H1 (cell line): ENCODE data around the gene NUDT19. TPM values are rescaled to one million over a fixed set of nuclear protein-coding genes. Genes with fewer than 3 reads are reported as not detected.

ENCODE experiments used
- CTCF ChIA-PET: fragments of 300-600 bp; sonication (Branson Sonifier 250); formaldehyde crosslinking; loops from one replicate; lab custom pipeline; 2021; ENCODE audit not compliant: partially characterized antibody; lab: Charles Lee
- POLR2A ChIA-PET: fragments of 300-600 bp; sonication (Branson Sonifier 250); formaldehyde crosslinking; loops from one replicate; lab custom pipeline; 2021; ENCODE audit warnings: inconsistent platforms; ENCODE audit not compliant: partially characterized antibody; lab: Charles Lee
- DNase-seq, 2 experiments: peaks; one replicate each; pipeline versions ENCODE4 v3.0.0 to v3.0.0-alpha.2; 2010 to 2022; ENCODE audit warnings: low spot score in 2 of 2, low read depth in 1 of 2, mixed read lengths in 1 of 2
- FAIRE-seq: peaks from 2 replicates; lab custom pipeline; 2011; peaks lifted over from hg19 to GRCh38; lab: Jason Lieb, UNC
- H2AFZ ChIP-seq: 2 replicates; pipeline ENCODE4 v1.8.1; 2012; ENCODE audit warnings: low read length, inconsistent platforms
- H2AK5ac ChIP-seq: 2 replicates; pipeline ENCODE4 v1.6.1; 2013; ENCODE audit warnings: low read depth, low read length
- H2BK120ac ChIP-seq: replicated peaks from 2 replicates; pipeline ENCODE3; 2013; ENCODE audit warnings: low read depth, low read length, inconsistent platforms
- H2BK12ac ChIP-seq: 2 replicates; pipeline ENCODE4 v1.6.1; 2013; ENCODE audit warnings: low read depth, low read length
- H2BK15ac ChIP-seq: 2 replicates; pipeline ENCODE4 v1.6.1; 2013; ENCODE audit warnings: low read length
- H2BK20ac ChIP-seq: 2 replicates; pipeline ENCODE4 v1.6.1; 2013; ENCODE audit warnings: low read length
- H2BK5ac ChIP-seq: 2 replicates; pipeline ENCODE4 v1.6.1; 2013; ENCODE audit warnings: low read depth, low read length
- H3K14ac ChIP-seq: 2 replicates; pipeline ENCODE4 v1.6.1; 2013; ENCODE audit warnings: inconsistent platforms; ENCODE audit not compliant: insufficient read length
- H3K18ac ChIP-seq: 2 replicates; pipeline ENCODE4 v1.6.1; 2013; ENCODE audit warnings: low read length; ENCODE audit errors: extremely low read depth
- H3K23ac ChIP-seq: 2 replicates; pipeline ENCODE4 v1.6.1; 2013; ENCODE audit warnings: inconsistent platforms; ENCODE audit not compliant: insufficient read length
- H3K23me2 ChIP-seq: 2 replicates; pipeline ENCODE4 v1.6.1; 2013; ENCODE audit warnings: low read depth, low read length
- H3K27ac ChIP-seq: 2 replicates; pipeline ENCODE4 v1.6.1; 2011; ENCODE audit warnings: low read depth, low read length, inconsistent platforms
- H3K27me3 ChIP-seq, 4 experiments: replicated peaks in 1 of 4; 1 replicate in 1 of 4; 2 replicates in 3 of 4; pipeline versions ENCODE4 v1.6.1 to v1.8.1; 2011 to 2013; ENCODE audit warnings: low read length in 3 of 4, mild to moderate bottlenecking in 3 of 4, inconsistent platforms in 2 of 4, mixed read lengths in 2 of 4, moderate library complexity in 1 of 4; ENCODE audit not compliant: control insufficient read depth in 3 of 4, insufficient read depth in 3 of 4; ENCODE audit errors: extremely low read depth in 1 of 4
- H3K36me3 ChIP-seq, 4 experiments: 2 replicates each; pipeline versions ENCODE4 v1.6.1 to v1.8.1; 2011 to 2013; ENCODE audit warnings: mild to moderate bottlenecking in 4 of 4, low read length in 3 of 4, moderate library complexity in 2 of 4, control low read depth in 1 of 4, inconsistent platforms in 1 of 4; ENCODE audit not compliant: insufficient read depth in 4 of 4, control insufficient read depth in 2 of 4
- H3K4ac ChIP-seq: replicated peaks from 2 replicates; pipeline ENCODE3; 2013; ENCODE audit warnings: low read length, low read depth, mixed read lengths, inconsistent platforms; ENCODE audit not compliant: insufficient read length
- H3K4me1 ChIP-seq, 4 experiments: replicated peaks in 1 of 4; 1 replicate in 1 of 4; 2 replicates in 3 of 4; pipeline versions ENCODE4 v1.6.1 to v1.8.1; 2011 to 2013; ENCODE audit warnings: low read length in 3 of 4, inconsistent platforms in 2 of 4, mixed read lengths in 1 of 4; ENCODE audit not compliant: insufficient read depth in 4 of 4, control insufficient read depth in 3 of 4
- H3K4me2 ChIP-seq, 2 experiments: 2 replicates each; pipeline versions ENCODE4 v1.6.1 to v1.8.1; 2011 to 2013; ENCODE audit warnings: low read depth in 2 of 2, low read length in 2 of 2, control low read depth in 1 of 2, inconsistent platforms in 1 of 2, mild to moderate bottlenecking in 1 of 2; ENCODE audit not compliant: insufficient read depth in 1 of 2
- H3K4me3 ChIP-seq, 4 experiments: fragments of 200-600, 300-600 bp in 1 of 4; sonication (generic), shearing (Covaris generic), sonication (Bioruptor Twin) in 1 of 4; 2 replicates each; pipeline versions ENCODE4 v1.5.1 to v1.8.1; 2011 to 2016; ENCODE audit warnings: low read length in 4 of 4, low read depth in 3 of 4, control low read depth in 2 of 4, inconsistent platforms in 2 of 4, mild to moderate bottlenecking in 2 of 4, mixed read lengths in 1 of 4, moderate library complexity in 1 of 4; ENCODE audit not compliant: insufficient read depth in 2 of 4; ENCODE audit errors: extremely low read depth in 1 of 4
- H3K56ac ChIP-seq: replicated peaks from 2 replicates; pipeline ENCODE3; 2013; ENCODE audit warnings: low read depth, mild to moderate bottlenecking, mixed read lengths, low read length, inconsistent platforms; ENCODE audit not compliant: insufficient read length
- H3K79me1 ChIP-seq: 2 replicates; pipeline ENCODE4 v1.6.1; 2013; ENCODE audit warnings: low read depth, low read length, control low read depth
- H3K79me2 ChIP-seq, 2 experiments: 2 replicates each; pipeline versions ENCODE4 v1.6.1 to v1.8.1; 2012 to 2013; ENCODE audit warnings: low read length in 2 of 2, mild to moderate bottlenecking in 2 of 2, inconsistent platforms in 1 of 2; ENCODE audit not compliant: insufficient read depth in 2 of 2, control insufficient read depth in 1 of 2
- H3K9ac ChIP-seq, 4 experiments: replicated peaks in 1 of 4; 1 replicate in 1 of 4; 2 replicates in 3 of 4; pipeline versions ENCODE4 v1.6.1 to v1.8.1; 2011 to 2013; ENCODE audit warnings: low read depth in 3 of 4, low read length in 3 of 4, control low read depth in 2 of 4, mild to moderate bottlenecking in 2 of 4, moderate library complexity in 2 of 4, inconsistent platforms in 1 of 4; ENCODE audit errors: extremely low read depth in 1 of 4
- H3K9me3 ChIP-seq, 2 experiments: 2 replicates each; pipeline versions ENCODE4 v1.6.1 to v1.8.1; 2012 to 2013; ENCODE audit warnings: mild to moderate bottlenecking in 2 of 2, moderate library complexity in 2 of 2, control low read depth in 1 of 2, inconsistent platforms in 1 of 2, low read depth in 1 of 2, low read length in 1 of 2, mixed read lengths in 1 of 2; ENCODE audit not compliant: insufficient read depth in 2 of 2
- H4K20me1 ChIP-seq, 2 experiments: replicated peaks in 1 of 2; 2 replicates each; pipeline versions ENCODE3 to v1.8.1; 2011 to 2013; ENCODE audit warnings: inconsistent platforms in 2 of 2, low read length in 2 of 2, mild to moderate bottlenecking in 1 of 2; ENCODE audit not compliant: insufficient read depth in 2 of 2, control insufficient read depth in 1 of 2
- H4K5ac ChIP-seq: 2 replicates; pipeline ENCODE4 v1.6.1; 2013; ENCODE audit warnings: low read length, low read depth, mixed read lengths, inconsistent platforms; ENCODE audit not compliant: insufficient read length
- H4K8ac ChIP-seq: 2 replicates; pipeline ENCODE4 v1.8.0; 2013; ENCODE audit warnings: mild to moderate bottlenecking, moderate library complexity, low read length, inconsistent platforms; ENCODE audit not compliant: insufficient read depth; ENCODE audit errors: extremely low read depth
- H4K91ac ChIP-seq: replicated peaks from 2 replicates; pipeline ENCODE3; 2013; ENCODE audit warnings: low read length, mixed read lengths, inconsistent platforms; ENCODE audit not compliant: insufficient read length
- FOSL1 ChIP-seq: IDR thresholded peaks from 2 replicates; pipeline ENCODE4 v1.6.1; 2011; ENCODE audit warnings: mild to moderate bottlenecking, low read depth, low read length, moderate library complexity; ENCODE audit not compliant: insufficient read depth
- KDM1A ChIP-seq: fragments of 200-600, 300-600 bp; sonication (generic); IDR thresholded peaks from 2 replicates; pipeline ENCODE4 v1.7.1; 2016; ENCODE audit warnings: mild to moderate bottlenecking, low read length, borderline replicate concordance
- RFX5 ChIP-seq: IDR thresholded peaks from 2 replicates; pipeline ENCODE4 v1.6.1; 2011; ENCODE audit warnings: low read depth, low read length, improper control_type of control experiment, borderline replicate concordance
- TEAD4 ChIP-seq: IDR thresholded peaks from 2 replicates; pipeline ENCODE4 v1.6.1; 2012; ENCODE audit warnings: low read depth, low read length, inconsistent platforms, mixed read lengths
- WGBS, 2 experiments: shearing (Covaris generic) in 1 of 2; methylation state at CpG; one replicate each; pipeline versions ENCODE4 v1.1.6 to v1.1.7; 2013 to 2015; ENCODE audit warnings: low lambda C conversion rate in 2 of 2, mixed read lengths in 2 of 2, inconsistent platforms in 1 of 2, low coverage in 1 of 2, missing lambda C conversion rate in 1 of 2; ENCODE audit not compliant: insufficient replicate concordance in 2 of 2, insufficient coverage in 1 of 2, insufficient read length in 1 of 2; ENCODE audit errors: extremely low coverage in 1 of 2, missing lambda C conversion rate in 1 of 2; 5-methylcytosine and 5-hydroxymethylcytosine counted together
- polyA plus RNA-seq, 7 experiments: library from polyadenylated mRNA; depleted of rRNA in 3 of 7; stranded (reverse) in 5 of 7; unstranded in 2 of 7; fragments of >200 nt in 5 of 7; fragments of 200-250 nt in 2 of 7; gene quantifications; 1 replicate in 5 of 7; 2 replicates in 1 of 7; 4 replicates in 1 of 7; pipeline versions ENCODE4 v1.2.1 to v1.2.3, GENCODE V29; 2011 to 2013; ENCODE audit warnings: missing spikeins in 2 of 7, mixed read lengths in 2 of 7
- total RNA-seq: library from RNA; stranded (reverse); fragmentation: NEBNext Ultra II Directional; extraction: Animal tissue kit (Norgen Biotek cat#: 25700); gene quantifications from 2 replicates; pipeline ENCODE4 v1.2.1, GENCODE V29; 2021
- TF ChIP-seq, protein P1 (sequence below): IDR thresholded peaks from 2 replicates; pipeline ENCODE4 v1.6.1; 2012; ENCODE audit warnings: inconsistent platforms

Gene NUDT19
- total and polyA plus RNA-seq, 2 of the 8 experiments (the other 6 are each of a cell fraction or from before 2014, with no cell fraction given), result 2.0 to 3.3 TPM

DNA sequence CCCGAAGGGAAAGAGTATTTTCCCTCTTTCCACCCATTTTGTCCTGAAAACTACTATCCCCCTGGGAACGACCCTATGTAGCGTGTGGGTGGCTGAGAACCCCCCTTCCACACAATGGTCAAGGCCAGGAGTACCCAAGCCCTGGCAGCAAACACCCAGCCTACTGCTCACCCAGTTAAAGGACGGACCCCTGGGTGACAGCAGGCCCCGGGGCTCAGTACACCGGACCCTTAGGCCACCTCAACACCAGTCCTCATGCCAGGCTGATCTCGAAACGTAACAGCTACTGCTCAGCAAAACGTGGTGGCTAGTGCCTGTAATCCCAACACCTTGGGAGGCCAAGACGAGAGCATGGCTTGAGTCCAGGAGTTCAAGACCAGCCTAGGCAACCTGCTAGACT lies 18.0 kb upstream of the NUDT19 start:
- H3K23me2 ChIP-seq, result peaks cover 14% of the 10 kb centered on the region; the same call in 1 of the 2 replicates

More for the DNA sequence above, 18.0 kb upstream of the NUDT19 start:
- Histone ChIP-seq H3K27ac (no peak overlapping the region), H2AFZ (no peak overlapping the region), H3K23ac (no peak overlapping the region), H3K18ac (no peak overlapping the region), H2BK12ac (no peak overlapping the region), H4K8ac (no peak overlapping the region), H3K9ac (no peak overlapping the region), H2AK5ac (no peak overlapping the region), H3K36me3 (peaks cover 0 to 6% (median 0%) of the 10 kb centered on the region in 4 experiments; a peak in 1 of 8 replicates), H2BK20ac (no peak overlapping the region), H3K4ac (no peak overlapping the region), H3K4me1 (peaks cover 8 to 16% (median 11%) of the 10 kb centered on the region in 4 experiments; a peak in 6 of 7 replicates), H2BK120ac (no peak overlapping the region), H3K9me3 (no peaks in the 10 kb centered on the region; a peak in 1 of 4 replicates), H3K14ac (no peak overlapping the region), H3K4me2 (peak overlapping the region; percentile 7 to 91; a peak in 3 of 4 replicates), H3K79me1 (peaks cover 20% of the 10 kb centered on the region), H4K20me1 (peaks cover 10 to 21% of the 10 kb centered on the region in 2 experiments), H3K56ac (no peak overlapping the region), H3K27me3 (peaks cover 20 to 30% (median 26%) of the 10 kb centered on the region in 4 experiments), H2BK15ac (no peak overlapping the region), H2BK5ac (no peak overlapping the region), H4K91ac (no peak overlapping the region), H3K79me2 (peaks cover 3 to 56% of the 10 kb centered on the region in 2 experiments; a peak in 3 of 4 replicates), H4K5ac (no peak overlapping the region), H3K4me3 (peak overlapping the region in 2 of 4 experiments; percentile 88 to 91; a peak in 2 of 8 replicates)
- CTCF ChIA-PET, result interaction anchor here (0.6 to 0.8 kb wide), 4 partner anchors 22 to 1451 kb away, joined by 3 read pairs; no protein-coding TSS in a partner anchor
- 87% methylated on average over 10 of the region's 10 CpGs; no CpG with 5 or more reads in 1 of the 2 experiments for WGBS, 2 experiments
- no peak for TF ChIP-seq RFX5
- TF ChIP-seq FOSL1, result no peak
- TF ChIP-seq TEAD4, result no peak
- TF ChIP-seq, protein P1, sequence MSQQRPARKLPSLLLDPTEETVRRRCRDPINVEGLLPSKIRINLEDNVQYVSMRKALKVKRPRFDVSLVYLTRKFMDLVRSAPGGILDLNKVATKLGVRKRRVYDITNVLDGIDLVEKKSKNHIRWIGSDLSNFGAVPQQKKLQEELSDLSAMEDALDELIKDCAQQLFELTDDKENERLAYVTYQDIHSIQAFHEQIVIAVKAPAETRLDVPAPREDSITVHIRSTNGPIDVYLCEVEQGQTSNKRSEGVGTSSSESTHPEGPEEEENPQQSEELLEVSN, result no peak
- TF ChIP-seq KDM1A, result no peak
- no peak for DNase-seq
- POLR2A ChIA-PET, result interaction anchor here (0.6 to 1.0 kb wide), 4 partner anchors 21 to 1545 kb away, joined by 3 to 4 read pairs (median 4); no protein-coding TSS in a partner anchor
- FAIRE-seq, result no peak
